NOMO-1 treated with DMSO at 0.1 percent for 48 hours (cell line): ENCODE data around the gene TNS3.
A peak's percentile ranks its signal among the peaks of the same experiment; 100 is the strongest.

Source experiments
- DNase-seq: peaks from one replicate; lab custom pipeline; 2025; ENCODE audit not compliant: unreplicated experiment; lab: John Stamatoyannopoulos, UW

The TNS3 gene

GRCh38 chr7:47508389-47509380 is 73.2 kb downstream of the TNS3 start:
- DNase-seq = no peak

DNA sequence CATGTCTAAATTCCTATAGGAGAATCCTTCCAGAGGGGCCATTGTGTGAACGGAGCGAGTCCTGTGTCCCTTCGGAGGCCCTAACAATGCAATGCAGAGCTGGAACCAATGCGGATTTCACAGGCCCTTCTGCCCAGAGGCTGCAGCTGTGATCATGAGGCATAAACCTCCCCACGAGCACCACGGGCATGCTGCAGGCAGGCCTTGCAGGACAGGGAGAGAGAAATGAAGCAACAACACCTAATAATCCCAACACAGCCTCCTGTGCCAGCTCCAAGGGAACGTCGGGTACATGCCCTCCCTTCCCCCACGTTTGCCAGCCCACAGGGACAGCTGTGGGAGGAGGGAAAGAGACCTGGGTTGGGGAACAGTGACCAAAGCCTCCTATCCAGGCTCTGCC is 74.4 kb downstream of the TNS3 start:
- no peak for DNase-seq

GRCh38 chr7:47506382-47507339 is 75.2 kb downstream of the TNS3 start:
- no peak for DNase-seq

DNA sequence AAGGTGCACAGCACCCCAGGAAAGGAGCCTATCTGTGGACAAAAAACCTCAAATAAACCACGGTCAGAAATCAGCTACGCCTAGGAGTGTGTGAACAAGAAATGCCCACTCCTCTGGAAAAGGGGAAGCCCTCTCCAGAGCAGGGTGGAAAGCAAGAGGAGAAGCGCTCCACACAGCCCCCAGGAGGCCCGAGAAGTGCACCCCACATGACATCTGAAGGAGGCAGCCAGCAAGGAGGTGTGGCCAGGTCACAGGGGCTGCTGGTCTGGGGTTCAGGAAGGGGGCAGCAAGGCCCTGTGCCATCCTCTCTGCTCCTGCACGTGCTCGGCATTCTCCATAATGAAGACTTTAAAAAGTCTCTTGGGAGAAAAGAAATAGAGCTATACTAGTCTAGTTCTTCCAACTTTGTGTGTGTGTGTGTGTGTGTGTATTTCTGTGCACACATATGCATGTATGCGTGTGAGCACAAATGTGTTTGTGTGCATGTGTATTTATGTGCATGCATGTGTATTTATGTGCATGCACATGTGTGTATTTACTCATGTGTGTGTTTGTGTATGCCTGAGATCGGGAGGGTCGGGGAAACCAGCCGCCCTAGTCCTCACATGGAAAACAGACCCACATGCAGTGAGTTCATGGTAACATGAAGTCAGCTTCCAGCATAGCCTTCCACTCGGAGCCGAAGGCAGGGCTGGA is 76.5 kb downstream of the TNS3 start:
- no peak for DNase-seq

DNA sequence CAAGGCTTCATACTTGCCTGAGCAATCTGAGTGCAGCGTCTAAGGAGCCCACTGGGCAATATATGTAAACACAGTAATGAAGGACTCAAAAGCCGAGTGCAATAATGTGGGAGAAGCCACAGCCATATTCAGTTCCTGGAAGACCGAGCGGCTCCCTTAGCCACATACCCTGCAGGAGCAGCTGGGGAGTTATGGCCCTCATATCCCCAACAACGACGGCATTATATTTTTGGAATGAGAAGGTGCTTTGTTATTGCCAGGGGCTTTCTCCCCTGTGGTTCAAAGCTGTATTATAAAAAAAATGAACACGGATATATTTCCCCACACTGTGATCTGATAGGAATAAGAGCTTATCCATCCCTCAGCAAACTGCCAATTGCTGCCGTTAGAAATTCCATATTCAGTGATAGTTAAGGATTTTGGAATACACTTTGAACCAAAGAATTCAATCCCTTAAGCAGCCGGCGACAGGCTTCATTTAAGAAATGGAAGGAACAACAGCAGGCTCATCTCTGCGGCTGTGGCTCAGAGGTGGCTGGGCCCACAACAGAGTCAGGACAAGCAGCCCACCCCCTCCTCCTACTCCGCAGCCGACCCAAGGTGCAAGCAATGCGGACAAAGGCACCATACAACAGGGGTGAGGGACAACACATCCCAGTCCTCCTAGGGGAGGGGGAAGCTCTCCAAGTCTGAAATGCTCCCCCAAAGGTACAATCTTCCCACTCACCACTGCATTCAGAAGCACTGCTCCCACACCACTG is 77.2 kb downstream of the TNS3 start:
- no peak for DNase-seq

DNA sequence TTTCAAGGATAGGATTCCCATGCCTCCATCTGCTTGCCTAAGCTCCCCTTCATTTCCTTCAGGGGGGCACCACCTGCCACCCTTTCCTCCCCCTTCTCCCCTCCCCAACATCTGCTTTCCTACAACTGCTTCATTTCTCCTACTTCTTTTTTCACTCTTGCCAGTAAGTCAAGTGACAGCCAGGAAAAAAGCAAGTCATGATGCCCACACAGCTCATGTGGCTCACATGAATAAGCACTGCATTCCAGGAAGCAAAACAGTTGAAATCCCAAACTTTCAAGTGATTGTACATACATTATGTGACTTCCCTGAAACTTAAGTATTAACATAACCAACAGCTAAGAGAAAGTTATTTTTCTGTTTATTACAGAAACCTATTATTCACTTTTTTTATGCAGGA is 78.6 kb downstream of the TNS3 start:
- DNase-seq = no peak

- DNase-seq = no peak
Measured at GRCh38 chr7:47502240-47502877, 79.6 kb downstream of the TNS3 start.

DNA sequence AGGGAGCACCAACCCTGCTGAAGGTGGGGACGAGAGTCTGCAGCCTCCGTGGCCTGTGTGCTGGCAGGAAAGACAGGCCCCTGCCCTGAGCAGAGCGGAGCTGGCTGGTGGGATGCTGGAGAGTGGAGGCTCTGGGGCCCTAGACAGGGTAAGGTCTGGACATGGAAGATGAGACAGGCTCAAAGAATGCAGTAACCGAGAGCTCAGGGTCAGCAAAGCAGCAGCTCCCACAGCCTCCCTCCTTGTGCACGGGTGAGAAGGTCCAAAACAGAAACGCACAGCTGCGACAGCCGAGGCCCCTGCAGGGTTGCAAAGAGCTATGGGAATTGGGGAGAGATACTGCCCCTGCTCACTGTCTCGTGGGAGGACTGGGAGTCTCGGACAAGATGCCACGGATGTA is 80.5 kb downstream of the TNS3 start:
- DNase-seq = no peak

DNA sequence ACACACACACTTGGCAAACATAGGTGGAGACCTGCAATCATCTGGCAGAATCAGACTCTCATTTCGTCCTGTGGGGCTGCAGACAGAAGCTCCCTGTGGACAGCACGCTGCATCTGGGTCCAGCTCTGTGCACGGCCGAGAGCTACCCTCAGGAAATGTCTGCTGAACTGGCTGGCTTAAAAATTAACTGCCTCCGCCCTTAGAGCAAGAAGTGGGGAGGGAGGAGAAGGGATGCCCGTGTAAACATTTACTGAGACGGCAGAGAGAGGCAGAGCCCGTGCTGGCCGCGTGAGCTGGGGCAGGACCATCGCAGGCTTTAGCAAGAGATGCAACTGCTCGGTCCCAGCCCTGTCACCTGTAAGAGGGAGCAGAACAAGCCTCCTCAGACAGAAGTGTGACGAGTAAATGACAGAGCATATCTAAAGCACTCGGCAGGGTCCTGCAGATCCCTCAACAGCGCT is 81.8 kb downstream of the TNS3 start:
- DNase-seq = no peak

DNA sequence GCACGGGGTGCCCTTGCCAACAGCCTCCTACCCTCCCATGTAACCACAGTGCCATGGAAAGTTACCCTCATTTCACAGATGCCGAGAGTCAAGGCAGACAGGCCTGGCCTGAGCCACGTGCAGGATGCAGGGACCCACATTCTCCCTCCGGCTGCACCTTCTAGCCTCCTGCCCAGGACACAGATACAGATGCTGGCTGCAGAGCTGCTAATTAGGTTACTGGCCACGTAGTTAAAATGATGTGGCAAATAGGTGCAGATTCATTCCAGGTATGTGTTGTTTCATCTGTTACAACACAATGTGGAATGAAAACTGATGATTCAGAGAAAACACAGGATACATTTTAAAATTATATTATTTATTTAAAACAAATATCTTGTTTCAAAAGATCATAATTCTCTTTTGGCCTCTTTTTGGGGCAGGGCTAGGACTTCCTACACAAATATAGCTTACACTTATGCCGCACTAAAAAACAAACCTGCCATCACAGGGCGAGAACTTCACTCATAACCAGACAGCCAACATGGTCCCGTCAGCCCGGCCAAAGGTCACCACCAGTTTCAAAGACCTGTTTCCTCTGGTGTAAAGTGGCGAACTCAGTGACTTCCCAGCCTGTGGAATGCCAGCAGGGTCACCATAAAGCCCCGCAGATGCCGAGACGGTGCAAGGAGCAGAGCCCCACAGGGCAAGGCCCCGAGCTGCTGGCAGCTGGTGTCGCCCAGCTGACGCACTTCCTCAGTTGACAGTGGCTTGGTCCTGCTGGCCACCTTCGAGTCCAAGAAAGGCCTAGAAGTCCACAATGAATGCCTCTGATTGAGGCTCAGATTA is 83.5 kb downstream of the TNS3 start:
- DNase-seq = no peak

- DNase-seq = peak; percentile 93
Measured at GRCh38 chr7:47497367-47498096, 84.4 kb downstream of the TNS3 start.

GRCh38 chr7:47496666-47497065 is 85.2 kb downstream of the TNS3 start:
- DNase-seq = no peak

- DNase-seq = peak; percentile 16
Measured at GRCh38 chr7:47496056-47496665, 85.8 kb downstream of the TNS3 start.

DNA sequence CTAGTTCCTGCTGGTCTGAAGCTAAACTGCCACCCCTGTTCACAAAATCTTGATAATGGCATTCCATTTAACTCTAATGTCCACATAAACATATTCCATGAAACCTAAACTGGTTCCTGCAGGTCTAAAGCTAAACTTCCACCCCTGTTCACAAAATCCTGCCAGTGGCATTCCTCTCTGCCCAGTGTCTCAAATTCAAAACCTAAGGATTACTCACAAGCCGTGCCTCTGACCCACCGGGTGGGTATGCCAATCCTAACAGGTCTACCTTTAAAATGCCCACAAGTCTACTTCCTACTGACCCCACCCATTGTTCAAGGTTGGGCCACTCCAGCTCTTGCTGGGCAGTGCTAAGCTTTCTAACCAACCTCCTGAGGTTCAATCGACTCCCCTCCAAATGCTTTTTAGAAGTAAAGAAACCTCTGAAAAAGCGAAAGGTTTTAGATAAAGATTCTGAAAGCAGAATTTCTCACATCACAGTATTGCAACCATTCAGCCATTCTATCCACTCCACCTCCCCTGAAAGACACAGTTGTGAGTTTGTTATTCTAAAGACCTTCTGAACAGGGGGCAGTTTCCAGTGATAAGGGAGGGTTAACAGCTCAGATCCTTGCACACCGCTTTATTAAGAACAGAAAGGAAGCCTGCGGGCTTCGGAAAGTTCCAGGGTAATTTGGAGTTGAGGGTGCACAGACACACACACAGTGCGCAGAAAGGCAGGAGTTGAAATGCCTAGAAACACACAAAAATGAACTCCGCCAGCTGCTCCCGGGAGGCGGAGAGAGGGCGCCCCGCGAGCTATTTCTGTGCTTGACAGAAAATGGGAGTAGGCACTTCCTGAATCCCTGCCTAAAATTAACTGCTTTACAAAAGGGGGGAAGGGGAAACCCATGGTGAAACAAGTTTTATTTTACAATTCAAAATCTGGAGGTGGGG is 87.7 kb downstream of the TNS3 start:
- DNase-seq = peak; percentile 23

GRCh38 chr7:47492716-47493325 is 89.1 kb downstream of the TNS3 start:
- no peak for DNase-seq
